H1 (cell line): ENCODE data around the gene CELF4. TPM values are rescaled to one million over a fixed set of nuclear protein-coding genes. Genes with fewer than 3 reads are reported as not detected.

Experiments used
- CTCF ChIA-PET: fragments of 300-600 bp; sonication (Branson Sonifier 250); formaldehyde crosslinking; loops from one replicate; lab custom pipeline; 2021; ENCODE audit not compliant: partially characterized antibody; lab: Charles Lee
- POLR2A ChIA-PET: fragments of 300-600 bp; sonication (Branson Sonifier 250); formaldehyde crosslinking; loops from one replicate; lab custom pipeline; 2021; ENCODE audit warnings: inconsistent platforms; ENCODE audit not compliant: partially characterized antibody; lab: Charles Lee
- DNase-seq, 2 experiments: peaks; one replicate each; pipeline versions ENCODE4 v3.0.0 to v3.0.0-alpha.2; 2010 to 2022; ENCODE audit warnings: low spot score in 2 of 2, low read depth in 1 of 2, mixed read lengths in 1 of 2
- FAIRE-seq: peaks from 2 replicates; lab custom pipeline; 2011; peaks lifted over from hg19 to GRCh38; lab: Jason Lieb, UNC
- H2AFZ ChIP-seq: 2 replicates; pipeline ENCODE4 v1.8.1; 2012; ENCODE audit warnings: low read length, inconsistent platforms
- H2AK5ac ChIP-seq: 2 replicates; pipeline ENCODE4 v1.6.1; 2013; ENCODE audit warnings: low read depth, low read length
- H2BK120ac ChIP-seq: replicated peaks from 2 replicates; pipeline ENCODE3; 2013; ENCODE audit warnings: low read depth, low read length, inconsistent platforms
- H2BK12ac ChIP-seq: 2 replicates; pipeline ENCODE4 v1.6.1; 2013; ENCODE audit warnings: low read depth, low read length
- H2BK15ac ChIP-seq: 2 replicates; pipeline ENCODE4 v1.6.1; 2013; ENCODE audit warnings: low read length
- H2BK20ac ChIP-seq: 2 replicates; pipeline ENCODE4 v1.6.1; 2013; ENCODE audit warnings: low read length
- H2BK5ac ChIP-seq: 2 replicates; pipeline ENCODE4 v1.6.1; 2013; ENCODE audit warnings: low read depth, low read length
- H3K14ac ChIP-seq: 2 replicates; pipeline ENCODE4 v1.6.1; 2013; ENCODE audit warnings: inconsistent platforms; ENCODE audit not compliant: insufficient read length
- H3K18ac ChIP-seq: 2 replicates; pipeline ENCODE4 v1.6.1; 2013; ENCODE audit warnings: low read length; ENCODE audit errors: extremely low read depth
- H3K23ac ChIP-seq: 2 replicates; pipeline ENCODE4 v1.6.1; 2013; ENCODE audit warnings: inconsistent platforms; ENCODE audit not compliant: insufficient read length
- H3K23me2 ChIP-seq: 2 replicates; pipeline ENCODE4 v1.6.1; 2013; ENCODE audit warnings: low read depth, low read length
- H3K27ac ChIP-seq: 2 replicates; pipeline ENCODE4 v1.6.1; 2011; ENCODE audit warnings: low read depth, low read length, inconsistent platforms
- H3K27me3 ChIP-seq, 4 experiments: replicated peaks in 1 of 4; 1 replicate in 1 of 4; 2 replicates in 3 of 4; pipeline versions ENCODE4 v1.6.1 to v1.8.1; 2011 to 2013; ENCODE audit warnings: low read length in 3 of 4, mild to moderate bottlenecking in 3 of 4, inconsistent platforms in 2 of 4, mixed read lengths in 2 of 4, moderate library complexity in 1 of 4; ENCODE audit not compliant: control insufficient read depth in 3 of 4, insufficient read depth in 3 of 4; ENCODE audit errors: extremely low read depth in 1 of 4
- H3K36me3 ChIP-seq, 4 experiments: 2 replicates each; pipeline versions ENCODE4 v1.6.1 to v1.8.1; 2011 to 2013; ENCODE audit warnings: mild to moderate bottlenecking in 4 of 4, low read length in 3 of 4, moderate library complexity in 2 of 4, control low read depth in 1 of 4, inconsistent platforms in 1 of 4; ENCODE audit not compliant: insufficient read depth in 4 of 4, control insufficient read depth in 2 of 4
- H3K4ac ChIP-seq: replicated peaks from 2 replicates; pipeline ENCODE3; 2013; ENCODE audit warnings: low read length, low read depth, mixed read lengths, inconsistent platforms; ENCODE audit not compliant: insufficient read length
- H3K4me1 ChIP-seq, 4 experiments: replicated peaks in 1 of 4; 1 replicate in 1 of 4; 2 replicates in 3 of 4; pipeline versions ENCODE4 v1.6.1 to v1.8.1; 2011 to 2013; ENCODE audit warnings: low read length in 3 of 4, inconsistent platforms in 2 of 4, mixed read lengths in 1 of 4; ENCODE audit not compliant: insufficient read depth in 4 of 4, control insufficient read depth in 3 of 4
- H3K4me2 ChIP-seq, 2 experiments: 2 replicates each; pipeline versions ENCODE4 v1.6.1 to v1.8.1; 2011 to 2013; ENCODE audit warnings: low read depth in 2 of 2, low read length in 2 of 2, control low read depth in 1 of 2, inconsistent platforms in 1 of 2, mild to moderate bottlenecking in 1 of 2; ENCODE audit not compliant: insufficient read depth in 1 of 2
- H3K4me3 ChIP-seq, 4 experiments: fragments of 200-600, 300-600 bp in 1 of 4; sonication (generic), shearing (Covaris generic), sonication (Bioruptor Twin) in 1 of 4; 2 replicates each; pipeline versions ENCODE4 v1.5.1 to v1.8.1; 2011 to 2016; ENCODE audit warnings: low read length in 4 of 4, low read depth in 3 of 4, control low read depth in 2 of 4, inconsistent platforms in 2 of 4, mild to moderate bottlenecking in 2 of 4, mixed read lengths in 1 of 4, moderate library complexity in 1 of 4; ENCODE audit not compliant: insufficient read depth in 2 of 4; ENCODE audit errors: extremely low read depth in 1 of 4
- H3K56ac ChIP-seq: replicated peaks from 2 replicates; pipeline ENCODE3; 2013; ENCODE audit warnings: low read depth, mild to moderate bottlenecking, mixed read lengths, low read length, inconsistent platforms; ENCODE audit not compliant: insufficient read length
- H3K79me1 ChIP-seq: 2 replicates; pipeline ENCODE4 v1.6.1; 2013; ENCODE audit warnings: low read depth, low read length, control low read depth
- H3K79me2 ChIP-seq, 2 experiments: 2 replicates each; pipeline versions ENCODE4 v1.6.1 to v1.8.1; 2012 to 2013; ENCODE audit warnings: low read length in 2 of 2, mild to moderate bottlenecking in 2 of 2, inconsistent platforms in 1 of 2; ENCODE audit not compliant: insufficient read depth in 2 of 2, control insufficient read depth in 1 of 2
- H3K9ac ChIP-seq, 4 experiments: replicated peaks in 1 of 4; 1 replicate in 1 of 4; 2 replicates in 3 of 4; pipeline versions ENCODE4 v1.6.1 to v1.8.1; 2011 to 2013; ENCODE audit warnings: low read depth in 3 of 4, low read length in 3 of 4, control low read depth in 2 of 4, mild to moderate bottlenecking in 2 of 4, moderate library complexity in 2 of 4, inconsistent platforms in 1 of 4; ENCODE audit errors: extremely low read depth in 1 of 4
- H3K9me3 ChIP-seq, 2 experiments: 2 replicates each; pipeline versions ENCODE4 v1.6.1 to v1.8.1; 2012 to 2013; ENCODE audit warnings: mild to moderate bottlenecking in 2 of 2, moderate library complexity in 2 of 2, control low read depth in 1 of 2, inconsistent platforms in 1 of 2, low read depth in 1 of 2, low read length in 1 of 2, mixed read lengths in 1 of 2; ENCODE audit not compliant: insufficient read depth in 2 of 2
- H4K20me1 ChIP-seq, 2 experiments: replicated peaks in 1 of 2; 2 replicates each; pipeline versions ENCODE3 to v1.8.1; 2011 to 2013; ENCODE audit warnings: inconsistent platforms in 2 of 2, low read length in 2 of 2, mild to moderate bottlenecking in 1 of 2; ENCODE audit not compliant: insufficient read depth in 2 of 2, control insufficient read depth in 1 of 2
- H4K5ac ChIP-seq: 2 replicates; pipeline ENCODE4 v1.6.1; 2013; ENCODE audit warnings: low read length, low read depth, mixed read lengths, inconsistent platforms; ENCODE audit not compliant: insufficient read length
- H4K8ac ChIP-seq: 2 replicates; pipeline ENCODE4 v1.8.0; 2013; ENCODE audit warnings: mild to moderate bottlenecking, moderate library complexity, low read length, inconsistent platforms; ENCODE audit not compliant: insufficient read depth; ENCODE audit errors: extremely low read depth
- H4K91ac ChIP-seq: replicated peaks from 2 replicates; pipeline ENCODE3; 2013; ENCODE audit warnings: low read length, mixed read lengths, inconsistent platforms; ENCODE audit not compliant: insufficient read length
- EP300 ChIP-seq, 2 experiments: IDR thresholded peaks; 1 replicate in 1 of 2; 2 replicates in 1 of 2; pipeline ENCODE4 v1.6.1; 2011 to 2012; ENCODE audit warnings: low read depth in 2 of 2, low read length in 2 of 2, mild to moderate bottlenecking in 2 of 2, borderline replicate concordance in 1 of 2, inconsistent platforms in 1 of 2, moderate library complexity in 1 of 2
- RAD21 ChIP-seq, 2 experiments: IDR thresholded peaks in 1 of 2; conservative IDR thresholded peaks in 1 of 2; 2 replicates each; pipeline ENCODE4 v1.6.1; 2011; ENCODE audit warnings: low read depth in 2 of 2, low read length in 2 of 2, improper control_type of control experiment in 1 of 2, inconsistent platforms in 1 of 2, mild to moderate bottlenecking in 1 of 2, moderate library complexity in 1 of 2
- YY1 ChIP-seq: IDR thresholded peaks from 2 replicates; pipeline ENCODE4 v1.6.1; 2011; ENCODE audit warnings: low read depth, mild to moderate bottlenecking, low read length
- WGBS, 2 experiments: shearing (Covaris generic) in 1 of 2; methylation state at CpG; one replicate each; pipeline versions ENCODE4 v1.1.6 to v1.1.7; 2013 to 2015; ENCODE audit warnings: low lambda C conversion rate in 2 of 2, mixed read lengths in 2 of 2, inconsistent platforms in 1 of 2, low coverage in 1 of 2, missing lambda C conversion rate in 1 of 2; ENCODE audit not compliant: insufficient replicate concordance in 2 of 2, insufficient coverage in 1 of 2, insufficient read length in 1 of 2; ENCODE audit errors: extremely low coverage in 1 of 2, missing lambda C conversion rate in 1 of 2; 5-methylcytosine and 5-hydroxymethylcytosine counted together
- polyA plus RNA-seq, 7 experiments: library from polyadenylated mRNA; depleted of rRNA in 3 of 7; stranded (reverse) in 5 of 7; unstranded in 2 of 7; fragments of >200 nt in 5 of 7; fragments of 200-250 nt in 2 of 7; gene quantifications; 1 replicate in 5 of 7; 2 replicates in 1 of 7; 4 replicates in 1 of 7; pipeline versions ENCODE4 v1.2.1 to v1.2.3, GENCODE V29; 2011 to 2013; ENCODE audit warnings: missing spikeins in 2 of 7, mixed read lengths in 2 of 7
- total RNA-seq: library from RNA; stranded (reverse); fragmentation: NEBNext Ultra II Directional; extraction: Animal tissue kit (Norgen Biotek cat#: 25700); gene quantifications from 2 replicates; pipeline ENCODE4 v1.2.1, GENCODE V29; 2021
- TF ChIP-seq, protein P1 (sequence below), 3 experiments: IDR thresholded peaks; 1 replicate in 2 of 3; 2 replicates in 1 of 3; pipeline versions ENCODE4 v1.5.1 to v1.6.1; 2011; ENCODE audit warnings: low read length in 3 of 3, mild to moderate bottlenecking in 3 of 3, inconsistent platforms in 2 of 3, low read depth in 1 of 3, moderate library complexity in 1 of 3; ENCODE audit not compliant: insufficient read depth in 1 of 3; ENCODE audit errors: control extremely low read depth in 1 of 3

CELF4 gene
- total and polyA plus RNA-seq, 2 of the 8 experiments (the other 6 are each of a cell fraction or from before 2014, with no cell fraction given), result 1.6 to 3.4 TPM

DNA sequence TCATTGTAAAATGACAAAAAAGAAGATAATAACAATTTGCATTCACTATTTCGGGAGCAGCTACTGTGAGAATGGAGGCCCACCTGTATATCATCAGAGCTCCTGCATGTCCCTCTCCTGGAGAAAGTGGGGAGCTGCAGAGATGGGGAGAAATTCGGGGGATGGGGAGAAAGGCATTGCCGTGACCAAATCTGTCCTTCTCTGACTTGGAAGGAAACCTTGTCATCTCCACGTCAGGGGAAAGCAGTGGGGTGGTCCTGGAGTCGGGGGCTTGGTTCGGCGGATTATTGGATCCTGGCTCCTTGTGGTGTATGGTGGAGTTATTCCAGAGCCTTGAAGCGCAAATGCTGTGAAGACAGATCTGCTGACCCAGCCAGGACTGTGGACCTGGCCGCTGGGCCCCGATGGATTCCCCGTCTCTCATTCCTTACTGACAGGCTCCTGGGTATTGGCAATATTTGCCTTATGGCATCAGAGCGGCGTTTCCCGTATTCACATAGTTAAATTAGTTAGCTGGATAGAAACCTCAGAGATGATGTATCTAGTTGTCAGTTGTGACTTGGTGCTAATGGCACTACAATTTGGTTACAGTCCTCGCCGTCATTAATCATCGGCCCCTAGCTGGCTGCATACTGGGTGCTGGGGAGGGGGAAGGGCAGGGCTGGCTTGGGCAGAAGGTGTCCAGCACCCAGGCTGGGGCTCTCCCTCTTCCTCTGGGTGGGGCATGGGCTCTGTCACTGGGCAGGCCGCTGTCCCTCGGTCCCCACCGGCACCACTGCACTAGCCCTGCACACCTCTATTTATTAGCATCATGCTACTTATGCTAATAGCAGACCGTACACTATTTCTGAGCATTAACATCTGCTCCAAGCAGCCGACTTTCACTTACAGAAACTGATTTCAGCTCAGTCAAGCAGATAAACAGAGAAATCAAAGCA, 31.7 kb downstream of the CELF4 start:
- Histone ChIP-seq H3K4me2 (no peak overlapping the region), H3K36me3 (no peaks in the 10 kb centered on the region), H2AFZ (no peak overlapping the region), H4K8ac (no peak overlapping the region), H3K23me2 (peaks cover 2% of the 10 kb centered on the region; the same call in 1 of the 2 replicates), H2AK5ac (no peak overlapping the region), H3K18ac (0 out of 2 replicates have a peak overlapping the region, but pooled peaks have one; percentile 11), H3K56ac (no peak overlapping the region), H3K9me3 (no peaks in the 10 kb centered on the region), H2BK5ac (no peak overlapping the region), H3K4me3 (no peak overlapping the region), H3K23ac (no peak overlapping the region), H4K20me1 (no peaks in the 10 kb centered on the region), H3K79me1 (no peaks in the 10 kb centered on the region), H4K91ac (no peak overlapping the region), H3K4ac (no peak overlapping the region), H4K5ac (no peak overlapping the region), H3K27me3 (peaks cover 0 to 5% (median 2%) of the 10 kb centered on the region in 4 experiments; a peak in 3 of 7 replicates), H2BK12ac (no peak overlapping the region), H3K9ac (no peak overlapping the region), H2BK120ac (no peak overlapping the region), H2BK20ac (no peak overlapping the region), H3K4me1 (peaks cover 9 to 14% (median 12%) of the 10 kb centered on the region in 4 experiments), H3K14ac (no peak overlapping the region), H3K27ac (no peak overlapping the region), H2BK15ac (no peak overlapping the region), H3K79me2 (no peaks in the 10 kb centered on the region)
- 79% methylated on average over 22 of the region's 22 CpGs; no CpG with 5 or more reads in 1 of the 2 experiments for WGBS, 2 experiments
- CTCF ChIA-PET, result interaction anchor here (0.6 to 7.3 kb wide), 45 partner anchors 9 to 232 kb away, joined by 3 to 93 read pairs (median 5); no protein-coding TSS in a partner anchor
- TF ChIP-seq EP300 (IDR thresholded peaks at IDR 0.05; ENCODE audit: borderline replicate concordance in 1 of 2, low read depth in 2 of 2, low read length in 2 of 2) (no peak), RAD21 (IDR thresholded peaks at IDR 0.05 in 1 of 2, conservative IDR thresholded peaks at IDR 0.05 in 1 of 2; ENCODE audit: low read depth in 2 of 2, low read length in 2 of 2) (peak; percentile 64 to 75), YY1 (no peak)
- TF ChIP-seq, protein P1, sequence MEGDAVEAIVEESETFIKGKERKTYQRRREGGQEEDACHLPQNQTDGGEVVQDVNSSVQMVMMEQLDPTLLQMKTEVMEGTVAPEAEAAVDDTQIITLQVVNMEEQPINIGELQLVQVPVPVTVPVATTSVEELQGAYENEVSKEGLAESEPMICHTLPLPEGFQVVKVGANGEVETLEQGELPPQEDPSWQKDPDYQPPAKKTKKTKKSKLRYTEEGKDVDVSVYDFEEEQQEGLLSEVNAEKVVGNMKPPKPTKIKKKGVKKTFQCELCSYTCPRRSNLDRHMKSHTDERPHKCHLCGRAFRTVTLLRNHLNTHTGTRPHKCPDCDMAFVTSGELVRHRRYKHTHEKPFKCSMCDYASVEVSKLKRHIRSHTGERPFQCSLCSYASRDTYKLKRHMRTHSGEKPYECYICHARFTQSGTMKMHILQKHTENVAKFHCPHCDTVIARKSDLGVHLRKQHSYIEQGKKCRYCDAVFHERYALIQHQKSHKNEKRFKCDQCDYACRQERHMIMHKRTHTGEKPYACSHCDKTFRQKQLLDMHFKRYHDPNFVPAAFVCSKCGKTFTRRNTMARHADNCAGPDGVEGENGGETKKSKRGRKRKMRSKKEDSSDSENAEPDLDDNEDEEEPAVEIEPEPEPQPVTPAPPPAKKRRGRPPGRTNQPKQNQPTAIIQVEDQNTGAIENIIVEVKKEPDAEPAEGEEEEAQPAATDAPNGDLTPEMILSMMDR (IDR thresholded peaks at IDR 0.05; ENCODE audit: control extremely low read depth in 1 of 3, insufficient read depth in 1 of 3, low read depth in 1 of 3, low read length in 3 of 3), result peak; percentile 52 to 70 (median 70)
- FAIRE-seq (no peak), DNase-seq (no peak)
- POLR2A ChIA-PET, result no interaction called here
